PC-9 (cell line): ENCODE measurements around the gene SP5. TPM values are rescaled to one million over a fixed set of nuclear protein-coding genes. Genes with fewer than 3 reads are reported as not detected.

Experiments
- BruUV-seq: library from RNA; stranded (reverse); fragments of 400-500 nt; replicated peaks from 2 replicates; lab custom pipeline; 2021; lab: Mats Ljungman, UMichigan
- CTCF ChIA-PET: fragments of 300-600 bp; sonication (Branson Sonifier 250); formaldehyde crosslinking; loops from one replicate; lab custom pipeline; 2022; ENCODE audit warnings: antibody characterized with exemption; lab: Charles Lee
- POLR2A ChIA-PET: fragments of 300-600 bp; sonication (Branson Sonifier 250); formaldehyde crosslinking; loops from one replicate; lab custom pipeline; 2022; ENCODE audit warnings: antibody characterized with exemption; ENCODE audit not compliant: unreplicated experiment; lab: Charles Lee
- DNase-seq, 2 experiments: peaks; one replicate each; pipeline versions ENCODE4 v3.0.0 to v3.0.0-alpha.2; 2015 to 2022; ENCODE audit warnings: mixed read lengths in 1 of 2
- H2AFZ ChIP-seq: fragments of 200-600 bp; sonication (generic); 2 replicates; pipeline ENCODE4 v1.8.1; 2017; ENCODE audit warnings: antibody characterized with exemption
- H3F3A ChIP-seq: fragments of 200-600 bp; sonication (generic); 2 replicates; pipeline ENCODE4 v1.8.1; 2017; ENCODE audit warnings: antibody characterized with exemption, mild to moderate bottlenecking, low read depth; ENCODE audit not compliant: insufficient read depth
- H3K27ac ChIP-seq: fragments of 200-600 bp; sonication (generic); 2 replicates; pipeline ENCODE4 v1.6.1; 2016; ENCODE audit warnings: mixed run types
- H3K27me3 ChIP-seq: fragments of 200-600 bp; sonication (generic); 2 replicates; pipeline ENCODE4 v1.6.1; 2016; ENCODE audit warnings: low read depth, mixed run types; ENCODE audit not compliant: insufficient read depth
- H3K36me3 ChIP-seq: fragments of 200-600 bp; sonication (generic); 2 replicates; pipeline ENCODE4 v1.6.1; 2016; ENCODE audit warnings: low read depth, mixed run types
- H3K4me1 ChIP-seq: fragments of 200-600 bp; sonication (generic); replicated peaks from 2 replicates; pipeline ENCODE4 v1.6.1; 2016; ENCODE audit warnings: mixed run types; ENCODE audit not compliant: insufficient read depth
- H3K4me2 ChIP-seq: fragments of 200-600 bp; sonication (generic); 2 replicates; pipeline ENCODE4 v1.6.1; 2017; ENCODE audit warnings: mixed run types
- H3K4me3 ChIP-seq: fragments of 200-600 bp; sonication (generic); 2 replicates; pipeline ENCODE4 v1.6.1; 2016; ENCODE audit warnings: mixed run types
- H3K79me2 ChIP-seq: fragments of 200-600 bp; sonication (generic); 2 replicates; pipeline ENCODE4 v1.6.1; 2017; ENCODE audit warnings: low read depth, mixed run types
- H3K9me2 ChIP-seq: fragments of 200-600 bp; sonication (generic); 2 replicates; pipeline ENCODE4 v1.8.1; 2017; ENCODE audit warnings: mild to moderate bottlenecking; ENCODE audit not compliant: insufficient read depth
- H3K9me3 ChIP-seq: fragments of 200-600 bp; sonication (generic); 2 replicates; pipeline ENCODE4 v1.8.1; 2016; ENCODE audit warnings: low read depth; ENCODE audit not compliant: insufficient read depth
- H4K20me1 ChIP-seq: fragments of 200-600 bp; sonication (generic); 2 replicates; pipeline ENCODE4 v1.8.1; 2017; ENCODE audit not compliant: insufficient read depth
- CTCF ChIP-seq: fragments of 200-600 bp; sonication (generic); conservative IDR thresholded peaks from 2 replicates; pipeline ENCODE4 v1.6.1; 2017; ENCODE audit warnings: mixed run types, antibody characterized with exemption, mild to moderate bottlenecking, moderate library complexity
- EZH2 ChIP-seq: fragments of 200-600 bp; sonication (generic); IDR thresholded peaks from 2 replicates; pipeline ENCODE4 v1.8.0; 2017; ENCODE audit warnings: antibody characterized with exemption, low read depth
- intact Hi-C: fragments of 100-400 bp; cut with micrococcal nuclease; formaldehyde crosslinking; loops from one replicate; pipeline ENCODE4 v1.10.0; 2022; ENCODE audit not compliant: unreplicated experiment
- total RNA-seq: library from RNA; stranded (reverse); gene quantifications from 2 replicates; pipeline ENCODE4 v1.2.3, GENCODE V29; 2021

SP5 gene
- total RNA-seq, 1 experiment from 2014 or later = 1.9 TPM

DNA sequence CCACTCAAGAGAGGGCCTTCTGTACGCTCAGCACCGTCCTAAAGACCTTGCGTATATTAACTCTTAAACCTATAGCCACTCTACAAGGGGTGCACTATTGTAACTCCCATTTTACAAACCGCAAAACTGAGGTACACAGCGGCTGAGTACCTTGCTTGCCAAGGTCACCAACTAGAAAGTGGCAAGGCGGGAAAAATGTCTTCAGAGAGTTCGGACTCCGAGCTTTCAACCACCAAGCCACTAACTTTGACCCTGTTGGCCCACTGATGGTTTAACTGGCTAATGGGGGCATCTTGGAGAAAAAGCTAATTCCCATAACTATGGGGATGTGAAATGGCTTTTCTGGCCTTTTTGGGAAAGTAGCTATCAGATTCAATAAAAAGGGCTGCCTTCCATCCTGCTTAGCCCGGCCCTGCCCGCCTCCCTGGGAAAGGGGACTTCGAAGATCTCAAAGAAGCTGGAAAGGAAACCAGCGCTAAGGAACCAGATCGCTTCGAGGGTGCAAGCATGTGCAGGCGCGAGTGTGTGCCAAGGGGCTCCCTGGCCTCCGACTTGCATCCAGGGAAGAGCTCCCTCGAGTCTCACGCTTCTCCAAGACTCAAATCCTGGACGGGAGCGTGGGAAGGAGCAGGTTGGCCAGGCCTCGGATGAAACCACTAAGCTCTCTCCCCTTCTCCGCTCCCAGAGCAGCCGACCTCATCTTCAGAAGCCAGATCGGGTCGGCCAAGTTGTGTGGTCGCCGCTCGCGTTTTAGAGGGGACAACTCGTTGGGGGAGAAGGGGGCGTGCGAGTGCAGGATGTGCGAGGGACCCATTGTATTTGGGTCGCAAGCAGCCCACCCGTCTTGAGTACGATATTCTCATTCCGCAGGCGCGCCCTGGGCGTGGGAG, 2.2 kb upstream of the SP5 start:
- Histone ChIP-seq H3K9me2 (no peaks in the 10 kb centered on the region), H3K4me1 (no peaks in the 10 kb centered on the region), H2AFZ (no peak overlapping the region), H3F3A (no peaks in the 10 kb centered on the region), H3K4me3 (no peak overlapping the region), H3K9me3 (no peaks in the 10 kb centered on the region), H3K79me2 (no peaks in the 10 kb centered on the region), H4K20me1 (no peaks in the 10 kb centered on the region), H3K36me3 (no peaks in the 10 kb centered on the region), H3K27me3 (no peaks in the 10 kb centered on the region), H3K4me2 (no peak overlapping the region), H3K27ac (no peak overlapping the region)
- CTCF ChIA-PET = no interaction called here
- TF ChIP-seq CTCF (no peak), EZH2 (no peak)
- no peak for DNase-seq
- POLR2A ChIA-PET = interaction anchor here (1.1 kb wide), 1 partner anchor 247 kb away, joined by 4 read pairs; no protein-coding TSS in a partner anchor
- TSS peak; percentile 32 for BruUV-seq
- intact Hi-C loops = loop anchor here (5.0 to 10.0 kb wide), 3 partner anchors 99 to 338 kb away; no protein-coding TSS in a partner anchor

- intact Hi-C loops = loop anchor here (2.0 to 10.0 kb wide), 4 partner anchors 57 to 339 kb away; partner anchors contain the start of gene ERICH2
- TF ChIP-seq EZH2 (no peak), CTCF (no peak)
- no peaks in the 10 kb centered on the region for H3K9me2 ChIP-seq
- no peaks in the 10 kb centered on the region for H3K27me3 ChIP-seq
- no peaks in the 10 kb centered on the region for H3F3A ChIP-seq
- no peaks in the 10 kb centered on the region for H3K4me1 ChIP-seq
- H3K27ac ChIP-seq = no peak overlapping the region
- no peaks in the 10 kb centered on the region for H3K9me3 ChIP-seq
- no peaks in the 10 kb centered on the region for H4K20me1 ChIP-seq
- H3K4me3 ChIP-seq = peak overlapping the region; percentile 77
- ChIA-PET CTCF (no interaction called here), POLR2A (interaction anchor here (1.1 kb wide), 1 partner anchor 248 kb away, joined by 4 read pairs; no protein-coding TSS in a partner anchor)
- peak in 1 of 2 experiments; percentile 14 for DNase-seq
- no peaks in the 10 kb centered on the region for H3K36me3 ChIP-seq
- H3K79me2 ChIP-seq = no peaks in the 10 kb centered on the region
- H2AFZ ChIP-seq = peak overlapping the region; percentile 88
- no TSS peak for BruUV-seq
- peak overlapping the region; percentile 88 for H3K4me2 ChIP-seq
Measured at GRCh38 chr2:170713543-170714380, 1.4 kb upstream of the SP5 start.

DNA sequence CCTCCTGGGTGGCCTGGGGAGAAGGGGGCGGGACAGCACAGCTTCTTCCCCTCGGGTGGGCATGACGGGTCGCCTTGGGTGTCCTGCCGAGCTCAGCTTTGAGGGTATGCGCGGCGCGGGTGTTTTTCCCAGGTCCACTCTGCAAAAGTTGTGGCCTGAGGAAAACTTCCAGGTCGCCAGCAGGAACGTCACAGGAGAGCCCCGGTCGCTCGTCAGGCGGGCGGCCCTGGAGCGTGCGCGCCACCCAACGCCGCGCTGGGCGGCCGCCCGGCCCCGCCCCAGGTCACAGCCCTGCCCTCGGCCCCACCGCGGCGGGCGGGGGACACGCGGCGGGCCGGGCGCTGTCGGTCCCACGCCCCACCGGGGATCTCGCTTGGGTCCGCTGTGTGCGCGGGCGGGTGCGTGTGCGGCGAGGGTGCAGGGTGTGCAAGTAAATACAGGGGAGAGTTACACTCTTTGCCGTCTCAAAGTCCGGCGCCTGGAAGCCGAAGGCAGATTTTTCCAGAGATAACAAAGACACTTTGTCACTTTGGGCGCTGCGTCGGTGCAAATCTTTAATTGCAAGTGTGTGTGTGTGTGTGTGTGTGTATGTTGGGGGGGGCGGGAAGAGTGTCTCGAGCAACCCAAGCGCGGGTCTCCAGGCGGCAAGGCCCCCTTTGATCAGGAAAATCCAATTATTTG, 616 bp upstream of the SP5 start:
- H3K9me3 ChIP-seq = no peaks in the 10 kb centered on the region
- no peaks in the 10 kb centered on the region for H3K36me3 ChIP-seq
- H3K9me2 ChIP-seq = no peaks in the 10 kb centered on the region
- no peaks in the 10 kb centered on the region for H3F3A ChIP-seq
- TF ChIP-seq CTCF = no peak
- intact Hi-C loops = loop anchor here (2.0 to 10.0 kb wide), 4 partner anchors 56 to 340 kb away; partner anchors contain the start of gene ERICH2
- H3K4me1 ChIP-seq = no peaks in the 10 kb centered on the region
- peak overlapping the region; percentile 77 for H3K4me3 ChIP-seq
- H2AFZ ChIP-seq = peak overlapping the region; percentile 89
- BruUV-seq = no TSS peak
- H4K20me1 ChIP-seq = no peaks in the 10 kb centered on the region
- H3K79me2 ChIP-seq = no peaks in the 10 kb centered on the region
- H3K27me3 ChIP-seq = no peaks in the 10 kb centered on the region
- CTCF ChIA-PET = no interaction called here
- DNase-seq = peak in 1 of 2 experiments; percentile 53
- POLR2A ChIA-PET = interaction anchor here (0.7 to 1.1 kb wide), 3 partner anchors 63 to 249 kb away, joined by 3 to 11 read pairs (median 4); no protein-coding TSS in a partner anchor
- H3K4me2 ChIP-seq = peak overlapping the region; percentile 88
- H3K27ac ChIP-seq = no peak overlapping the region
